Neural cell (in vitro differentiated cells): ENCODE results near the gene ADAMTS14. TPM values are rescaled to one million over a fixed set of nuclear protein-coding genes. Genes with fewer than 3 reads are reported as not detected.
"Not testable (repeated sequence)": the region's sequence is repeated elsewhere in the genome, so short reads cannot be mapped to it uniquely, and the experiment has no call there.

Source experiments
- H2AFZ ChIP-seq: fragments of 200-600, 300-800 bp; sonication (generic), shearing (Covaris generic); 2 replicates; pipeline ENCODE4 v1.6.0; 2014; ENCODE audit warnings: low read depth, mild to moderate bottlenecking, antibody characterized with exemption, low read length, moderate library complexity
- H3F3A ChIP-seq: fragments of 200-600 bp; shearing (Covaris generic); 2 replicates; pipeline ENCODE4 v1.6.1; 2016; ENCODE audit warnings: mild to moderate bottlenecking, moderate library complexity, mixed read lengths, antibody characterized with exemption, low read length; ENCODE audit not compliant: insufficient read depth, poor library complexity, severe bottlenecking
- H3K27ac ChIP-seq: fragments of 200-600, 300-800 bp; sonication (generic), shearing (Covaris generic); 2 replicates; pipeline ENCODE4 v1.5.1; 2014; ENCODE audit warnings: mild to moderate bottlenecking, low read length, moderate library complexity
- H3K27me3 ChIP-seq: fragments of 300-800, 200-600 bp; sonication (generic), shearing (Covaris generic); 2 replicates; pipeline ENCODE4 v1.6.0; 2014; ENCODE audit warnings: mild to moderate bottlenecking, low read depth, low read length, moderate library complexity; ENCODE audit not compliant: insufficient read depth
- H3K36me3 ChIP-seq: fragments of 300-800, 200-600 bp; sonication (generic), shearing (Covaris generic); 2 replicates; pipeline ENCODE4 v1.5.1; 2014; ENCODE audit warnings: mild to moderate bottlenecking, antibody characterized with exemption, low read length, moderate library complexity; ENCODE audit not compliant: insufficient read depth
- H3K4me2 ChIP-seq: fragments of 300-800, 200-600 bp; sonication (generic), shearing (Covaris generic); 2 replicates; pipeline ENCODE4 v1.6.0; 2014; ENCODE audit warnings: mild to moderate bottlenecking, low read length
- H3K4me3 ChIP-seq: fragments of 300-800, 200-600 bp; sonication (generic), shearing (Covaris generic); 2 replicates; pipeline ENCODE4 v1.5.1; 2014; ENCODE audit warnings: mild to moderate bottlenecking, low read length, moderate library complexity
- H3K79me2 ChIP-seq: fragments of 200-600 bp; shearing (Covaris generic); replicated peaks from 2 replicates; pipeline ENCODE4 v1.6.0; 2014; ENCODE audit warnings: mild to moderate bottlenecking, low read length, moderate library complexity; ENCODE audit not compliant: insufficient read depth
- H3K9ac ChIP-seq: fragments of 300-800, 200-600 bp; sonication (generic), shearing (Covaris generic); 2 replicates; pipeline ENCODE4 v1.6.1; 2016; ENCODE audit warnings: mild to moderate bottlenecking, low read length, mixed read lengths
- H3K9me2 ChIP-seq: fragments of 200-600 bp; shearing (Covaris generic); 2 replicates; pipeline ENCODE4 v1.6.1; 2016; ENCODE audit warnings: mild to moderate bottlenecking, low read length, mixed read lengths; ENCODE audit not compliant: insufficient read depth
- H3K9me3 ChIP-seq: fragments of 200-600, 300-800 bp; sonication (generic), shearing (Covaris generic); 2 replicates; pipeline ENCODE4 v1.6.1; 2016; ENCODE audit warnings: mild to moderate bottlenecking, mixed run types, low read length, moderate library complexity, mixed read lengths
- H4K20me1 ChIP-seq: fragments of 200-600 bp; shearing (Covaris generic); 2 replicates; pipeline ENCODE4 v1.6.1; 2016; ENCODE audit warnings: mild to moderate bottlenecking, mixed run types; ENCODE audit not compliant: insufficient read depth
- EP300 ChIP-seq: fragments of 450-650 bp; conservative IDR thresholded peaks from 2 replicates; pipeline ENCODE4 v1.6.1; 2014; ENCODE audit warnings: antibody characterized with exemption, mild to moderate bottlenecking, moderate library complexity; ENCODE audit not compliant: poor library complexity, severe bottlenecking
- EZH2 ChIP-seq: fragments of 200-600, 300-800 bp; shearing (Covaris generic), sonication (generic); IDR thresholded peaks from 2 replicates; pipeline ENCODE4 v1.6.1; 2014; ENCODE audit warnings: antibody characterized with exemption, low read length, borderline replicate concordance, mild to moderate bottlenecking; ENCODE audit not compliant: insufficient read depth, poor library complexity, severe bottlenecking
- MXI1 ChIP-seq: fragments of 450-650 bp; conservative IDR thresholded peaks from 2 replicates; pipeline ENCODE4 v1.6.1; 2014; ENCODE audit warnings: antibody characterized with exemption, mild to moderate bottlenecking; ENCODE audit not compliant: poor library complexity, severe bottlenecking
- POLR2AphosphoS5 ChIP-seq: IDR thresholded peaks from 2 replicates; pipeline ENCODE4 v1.6.1; 2012
- RAD21 ChIP-seq: fragments of 450-650 bp; conservative IDR thresholded peaks from 2 replicates; pipeline ENCODE4 v1.6.1; 2014; ENCODE audit warnings: antibody characterized with exemption, mild to moderate bottlenecking, moderate library complexity
- SMC3 ChIP-seq: fragments of 450-650 bp; conservative IDR thresholded peaks from 2 replicates; pipeline ENCODE4 v1.6.1; 2014; ENCODE audit warnings: antibody characterized with exemption, mild to moderate bottlenecking, moderate library complexity; ENCODE audit not compliant: poor library complexity
- TAF1 ChIP-seq: IDR thresholded peaks from 2 replicates; pipeline ENCODE4 v1.6.1; 2012; ENCODE audit warnings: low read depth
- polyA plus RNA-seq: library from polyadenylated mRNA; depleted of rRNA; stranded (reverse); fragments of >200 nt; gene quantifications from 2 replicates; pipeline ENCODE4 v1.2.3, GENCODE V29; 2014
- TF ChIP-seq, protein P1 (sequence below): fragments of 450-650 bp; IDR thresholded peaks from 2 replicates; pipeline ENCODE4 v1.5.1; 2014; ENCODE audit warnings: antibody characterized with exemption, mild to moderate bottlenecking, moderate library complexity; ENCODE audit not compliant: poor library complexity, severe bottlenecking
- TF ChIP-seq, protein P2 (sequence below): IDR thresholded peaks from 2 replicates; pipeline ENCODE4 v1.6.1; 2012; ENCODE audit warnings: borderline replicate concordance

The ADAMTS14 gene
- polyA plus RNA-seq, 1 donor from 2014 or later = 0.04 TPM

DNA sequence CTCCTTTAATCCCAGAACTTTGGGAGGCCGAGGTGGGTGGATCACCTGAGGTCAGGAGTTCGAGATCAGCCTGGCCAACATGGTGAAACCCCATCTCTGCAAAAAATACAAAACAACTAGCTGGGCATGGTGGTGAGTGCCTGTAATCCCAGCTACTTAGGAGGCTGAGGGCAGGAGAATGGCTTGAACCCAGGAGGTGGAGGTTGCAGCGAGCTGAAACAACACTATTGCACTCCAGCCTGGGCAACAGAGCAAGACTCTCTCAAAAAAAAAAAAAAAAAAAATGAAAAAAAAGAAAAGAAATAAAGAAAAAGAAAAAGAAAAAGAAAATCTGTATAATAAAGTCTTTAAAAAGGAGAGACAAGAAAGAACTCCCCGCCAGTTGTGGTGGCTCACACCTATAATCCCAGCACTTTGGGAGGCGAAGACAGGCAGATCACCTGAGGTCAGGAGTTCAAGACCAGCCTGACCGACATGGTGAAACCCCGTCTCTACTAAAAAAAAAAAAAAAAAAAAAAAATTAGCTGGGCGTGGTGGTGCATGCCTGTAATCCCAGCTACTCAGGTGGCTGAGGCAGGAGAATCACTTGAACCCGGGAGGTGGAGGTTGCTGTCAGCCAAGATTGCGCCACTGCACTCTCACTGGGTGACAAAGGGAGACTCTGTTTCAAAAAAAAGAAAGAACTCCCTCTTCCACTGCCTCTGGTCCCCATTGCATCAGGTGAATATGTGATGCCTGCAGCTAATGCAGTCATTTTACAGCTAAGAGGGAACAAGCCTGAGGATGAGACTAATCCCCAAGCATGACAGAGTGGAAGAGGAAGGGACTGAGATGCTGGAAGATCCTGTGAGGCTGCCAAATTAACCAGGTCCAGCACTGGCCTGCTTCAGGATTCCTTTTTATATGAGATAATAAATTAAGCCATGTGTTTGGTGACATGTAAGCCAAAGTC lies 8.6 kb upstream of the ADAMTS14 start:
- not testable (repeated sequence) for H3K9me3 ChIP-seq, H2AFZ ChIP-seq, H3K27ac ChIP-seq, H3K27me3 ChIP-seq, H3K9me2 ChIP-seq, H4K20me1 ChIP-seq, H3F3A ChIP-seq, H3K4me3 ChIP-seq, H3K4me2 ChIP-seq, H3K9ac ChIP-seq, H3K79me2 ChIP-seq, H3K36me3 ChIP-seq

DNA sequence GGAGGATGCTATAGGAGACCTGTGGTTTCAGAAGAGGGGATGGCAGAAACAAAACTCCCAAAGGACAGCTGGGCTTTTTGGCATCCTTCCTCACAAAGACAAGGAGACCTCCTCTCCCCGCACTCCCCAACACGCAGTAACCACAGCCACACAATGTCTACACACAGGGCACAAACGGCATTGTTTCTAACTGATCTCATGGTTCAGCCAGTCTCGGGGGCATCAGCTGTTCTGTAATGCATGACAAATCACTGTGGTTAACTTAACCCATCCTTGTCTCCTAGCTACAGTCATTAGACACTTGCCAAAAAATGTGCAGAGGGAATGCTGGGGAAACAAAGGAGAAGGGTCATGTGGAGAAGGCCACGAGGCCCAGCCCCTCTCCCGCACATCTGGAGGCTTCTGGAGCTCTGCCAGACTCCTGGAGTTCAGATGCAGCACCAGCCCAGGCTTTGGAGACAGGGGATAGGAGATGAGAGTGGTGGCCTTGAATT lies 7.6 kb upstream of the ADAMTS14 start:
- TF ChIP-seq POLR2AphosphoS5 (no peak), EP300 (no peak), TAF1 (no peak), SMC3 (no peak), EZH2 (no peak), RAD21 (no peak), MXI1 (no peak)
- TF ChIP-seq, protein P1, sequence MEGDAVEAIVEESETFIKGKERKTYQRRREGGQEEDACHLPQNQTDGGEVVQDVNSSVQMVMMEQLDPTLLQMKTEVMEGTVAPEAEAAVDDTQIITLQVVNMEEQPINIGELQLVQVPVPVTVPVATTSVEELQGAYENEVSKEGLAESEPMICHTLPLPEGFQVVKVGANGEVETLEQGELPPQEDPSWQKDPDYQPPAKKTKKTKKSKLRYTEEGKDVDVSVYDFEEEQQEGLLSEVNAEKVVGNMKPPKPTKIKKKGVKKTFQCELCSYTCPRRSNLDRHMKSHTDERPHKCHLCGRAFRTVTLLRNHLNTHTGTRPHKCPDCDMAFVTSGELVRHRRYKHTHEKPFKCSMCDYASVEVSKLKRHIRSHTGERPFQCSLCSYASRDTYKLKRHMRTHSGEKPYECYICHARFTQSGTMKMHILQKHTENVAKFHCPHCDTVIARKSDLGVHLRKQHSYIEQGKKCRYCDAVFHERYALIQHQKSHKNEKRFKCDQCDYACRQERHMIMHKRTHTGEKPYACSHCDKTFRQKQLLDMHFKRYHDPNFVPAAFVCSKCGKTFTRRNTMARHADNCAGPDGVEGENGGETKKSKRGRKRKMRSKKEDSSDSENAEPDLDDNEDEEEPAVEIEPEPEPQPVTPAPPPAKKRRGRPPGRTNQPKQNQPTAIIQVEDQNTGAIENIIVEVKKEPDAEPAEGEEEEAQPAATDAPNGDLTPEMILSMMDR = no peak
- TF ChIP-seq, protein P2, sequence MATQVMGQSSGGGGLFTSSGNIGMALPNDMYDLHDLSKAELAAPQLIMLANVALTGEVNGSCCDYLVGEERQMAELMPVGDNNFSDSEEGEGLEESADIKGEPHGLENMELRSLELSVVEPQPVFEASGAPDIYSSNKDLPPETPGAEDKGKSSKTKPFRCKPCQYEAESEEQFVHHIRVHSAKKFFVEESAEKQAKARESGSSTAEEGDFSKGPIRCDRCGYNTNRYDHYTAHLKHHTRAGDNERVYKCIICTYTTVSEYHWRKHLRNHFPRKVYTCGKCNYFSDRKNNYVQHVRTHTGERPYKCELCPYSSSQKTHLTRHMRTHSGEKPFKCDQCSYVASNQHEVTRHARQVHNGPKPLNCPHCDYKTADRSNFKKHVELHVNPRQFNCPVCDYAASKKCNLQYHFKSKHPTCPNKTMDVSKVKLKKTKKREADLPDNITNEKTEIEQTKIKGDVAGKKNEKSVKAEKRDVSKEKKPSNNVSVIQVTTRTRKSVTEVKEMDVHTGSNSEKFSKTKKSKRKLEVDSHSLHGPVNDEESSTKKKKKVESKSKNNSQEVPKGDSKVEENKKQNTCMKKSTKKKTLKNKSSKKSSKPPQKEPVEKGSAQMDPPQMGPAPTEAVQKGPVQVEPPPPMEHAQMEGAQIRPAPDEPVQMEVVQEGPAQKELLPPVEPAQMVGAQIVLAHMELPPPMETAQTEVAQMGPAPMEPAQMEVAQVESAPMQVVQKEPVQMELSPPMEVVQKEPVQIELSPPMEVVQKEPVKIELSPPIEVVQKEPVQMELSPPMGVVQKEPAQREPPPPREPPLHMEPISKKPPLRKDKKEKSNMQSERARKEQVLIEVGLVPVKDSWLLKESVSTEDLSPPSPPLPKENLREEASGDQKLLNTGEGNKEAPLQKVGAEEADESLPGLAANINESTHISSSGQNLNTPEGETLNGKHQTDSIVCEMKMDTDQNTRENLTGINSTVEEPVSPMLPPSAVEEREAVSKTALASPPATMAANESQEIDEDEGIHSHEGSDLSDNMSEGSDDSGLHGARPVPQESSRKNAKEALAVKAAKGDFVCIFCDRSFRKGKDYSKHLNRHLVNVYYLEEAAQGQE = no peak
- no peak overlapping the region for H2AFZ ChIP-seq

More for the DNA sequence above, 7.6 kb upstream of the ADAMTS14 start:
- H3K36me3 ChIP-seq = no peaks in the 10 kb centered on the region
- no peak overlapping the region for H3K4me3 ChIP-seq
- no peaks in the 10 kb centered on the region for H3K9me2 ChIP-seq
- no peak overlapping the region for H3K4me2 ChIP-seq
- H3K27ac ChIP-seq = no peak overlapping the region
- no peaks in the 10 kb centered on the region for H3K9me3 ChIP-seq
- H3K27me3 ChIP-seq = no peaks in the 10 kb centered on the region
- no peaks in the 10 kb centered on the region for H4K20me1 ChIP-seq
- no peaks in the 10 kb centered on the region for H3F3A ChIP-seq
- no peaks in the 10 kb centered on the region for H3K79me2 ChIP-seq
- no peak overlapping the region for H3K9ac ChIP-seq
